Central memory CD4-positive, alpha-beta T cell (primary cell): ENCODE results near the gene ARMH1.
"Not testable (repeated sequence)": the region's sequence is repeated elsewhere in the genome, so short reads cannot be mapped to it uniquely, and the experiment has no call there.

ENCODE experiments used
- DNase-seq: peaks from one replicate; pipeline ENCODE4 v3.0.0; 2022

Gene ARMH1

DNA sequence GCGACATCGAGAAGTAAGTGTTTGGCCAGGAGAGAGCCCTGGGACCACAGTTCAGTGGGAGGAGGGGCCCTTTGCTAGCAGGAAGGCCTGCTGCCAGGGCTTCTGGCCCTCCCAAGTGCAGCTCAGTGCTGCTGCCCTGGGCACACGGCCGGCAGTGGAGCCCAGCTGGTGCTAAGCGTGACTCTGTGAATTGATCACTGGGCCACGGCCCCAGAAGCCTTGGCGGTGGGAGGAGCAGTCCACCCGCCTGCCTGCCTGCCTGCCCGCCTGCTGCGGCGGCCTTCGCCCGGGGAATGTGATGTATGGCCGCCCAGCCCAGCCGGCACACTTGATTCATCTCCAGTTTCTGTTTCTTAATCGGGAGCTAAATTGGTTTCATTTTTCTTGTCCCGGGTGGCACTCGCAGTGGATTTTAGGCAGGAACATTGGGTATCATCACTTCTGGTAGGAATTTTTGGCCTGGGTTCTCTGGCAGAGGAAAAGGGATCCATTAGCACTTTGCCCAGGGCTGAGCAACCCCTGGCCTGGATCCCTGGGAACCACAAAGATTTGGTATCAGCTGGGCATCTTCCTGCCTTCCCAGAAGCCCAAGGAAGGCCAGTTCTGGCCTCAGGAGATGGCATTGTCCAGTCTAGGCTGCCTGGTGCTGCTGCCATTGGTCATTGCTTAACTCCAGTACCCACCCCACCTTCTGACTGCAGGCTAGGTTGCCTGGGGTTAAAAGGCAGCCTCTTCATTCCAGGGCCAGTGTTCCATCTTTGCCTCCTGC is 28.9 kb upstream of the ARMH1 start:
- DNase-seq, result no peak

DNA sequence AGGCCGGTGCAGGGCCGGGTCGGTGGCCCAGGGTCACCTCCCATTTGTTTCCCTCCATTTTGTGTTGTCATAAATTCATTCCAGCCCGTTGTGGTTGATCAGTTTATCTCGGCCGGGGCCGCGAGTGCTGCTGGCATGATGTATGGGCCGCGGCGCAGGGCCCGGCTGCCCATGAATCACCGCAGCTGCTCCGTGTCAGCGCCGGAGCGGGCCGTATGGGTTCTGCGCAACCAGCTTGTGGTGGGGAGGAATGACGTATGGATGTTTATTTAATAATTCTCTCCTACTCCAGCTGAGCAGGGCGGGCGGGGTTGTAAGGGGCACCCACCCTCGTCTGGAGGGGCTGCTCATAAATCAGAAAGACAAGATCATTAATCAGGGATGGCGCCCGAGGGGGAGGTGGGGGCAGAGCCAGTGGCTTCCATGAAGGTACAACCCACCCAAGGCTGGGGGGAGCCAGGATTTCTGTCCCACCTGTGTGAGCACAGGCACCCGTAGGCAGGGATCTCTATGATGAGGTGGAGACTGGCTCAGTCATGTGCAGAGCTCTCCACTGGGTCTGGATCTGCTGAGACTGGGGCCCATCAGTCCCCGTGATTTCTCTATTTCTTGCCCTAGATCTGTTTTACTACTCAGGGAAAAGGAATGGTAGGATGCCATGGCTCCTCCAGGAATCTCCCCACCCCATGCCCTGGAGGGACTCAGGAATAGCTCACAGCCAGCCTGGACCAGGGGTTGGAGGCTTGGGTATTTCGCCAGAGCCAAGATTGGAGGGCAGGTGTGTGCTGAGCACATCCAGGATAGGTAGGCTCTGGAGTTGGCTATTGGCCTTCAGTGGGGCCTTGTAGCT is 28.0 kb upstream of the ARMH1 start:
- no peak for DNase-seq

DNA sequence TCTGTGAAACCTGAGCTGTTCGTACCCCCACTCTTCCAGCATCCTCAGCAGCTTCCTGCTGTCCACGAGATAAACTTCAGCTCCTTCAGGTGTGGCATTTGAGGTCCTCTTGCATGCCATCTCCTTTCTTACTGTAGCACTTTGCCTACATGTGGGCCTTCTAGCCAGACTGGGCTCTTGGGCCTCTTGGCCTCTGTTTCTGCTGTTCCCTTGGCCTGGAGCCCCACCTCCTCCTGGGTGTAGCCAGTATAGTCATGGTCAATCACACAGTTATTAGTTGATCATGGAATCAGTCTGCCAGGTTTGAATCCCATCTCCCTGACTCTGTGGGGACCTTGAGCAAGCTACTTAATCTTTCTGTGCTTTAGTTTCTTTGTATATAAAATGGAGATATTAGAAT is 26.6 kb upstream of the ARMH1 start:
- DNase-seq, result no peak

DNA sequence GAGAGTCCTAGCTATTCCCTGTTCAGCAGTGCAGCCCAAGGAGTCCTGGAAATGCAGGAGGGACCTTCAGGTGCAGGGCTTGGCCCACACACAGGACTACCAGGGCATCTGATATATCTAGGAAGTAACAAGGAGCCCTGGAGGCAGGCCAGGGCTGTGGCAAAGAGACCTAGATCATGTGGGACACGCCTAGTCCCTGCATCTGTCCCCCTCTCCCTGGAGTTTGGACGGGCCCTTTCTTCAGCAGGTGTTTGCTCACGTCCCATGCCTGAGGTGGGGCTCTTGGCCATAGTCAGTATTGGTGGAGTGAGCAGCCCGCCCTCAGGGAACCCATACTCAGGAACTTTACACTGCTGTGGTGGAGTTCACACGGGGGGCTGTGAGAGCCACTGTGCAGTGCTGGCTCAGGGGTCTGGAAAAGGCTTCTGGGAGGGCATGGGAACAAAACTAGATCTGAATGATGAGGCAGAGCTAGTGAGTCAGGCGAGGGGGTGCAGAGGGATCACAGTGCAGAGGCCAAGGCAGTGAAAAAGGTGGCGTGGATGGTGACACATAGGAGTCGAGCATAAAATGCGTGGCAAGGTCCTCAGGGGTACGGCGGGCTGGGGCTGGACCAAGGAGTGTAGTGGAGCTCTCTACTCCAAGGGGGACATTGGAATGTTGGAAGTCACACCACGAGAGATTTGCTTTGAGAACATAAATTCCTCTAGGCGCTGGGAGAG is 25.8 kb upstream of the ARMH1 start:
- DNase-seq, result no peak

DNA sequence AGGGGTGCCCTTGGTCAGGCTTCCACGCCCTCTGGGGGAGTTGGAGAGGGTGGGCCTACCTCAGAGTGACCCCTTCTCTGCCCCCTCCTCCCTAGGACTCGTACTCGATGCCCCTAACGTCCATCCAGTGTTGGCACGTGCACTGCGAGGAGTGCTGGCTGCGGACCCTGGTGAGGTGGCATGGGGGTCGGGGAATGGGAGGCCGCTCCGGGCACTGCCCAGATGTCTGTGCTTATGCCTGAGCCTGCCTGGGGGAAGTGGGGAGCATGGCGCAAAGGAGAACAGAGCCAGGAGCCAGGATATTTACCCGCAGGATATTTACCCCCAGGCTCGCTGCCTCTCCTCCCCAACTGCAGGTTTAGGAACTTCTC is 24.7 kb upstream of the ARMH1 start:
- no peak for DNase-seq

DNA sequence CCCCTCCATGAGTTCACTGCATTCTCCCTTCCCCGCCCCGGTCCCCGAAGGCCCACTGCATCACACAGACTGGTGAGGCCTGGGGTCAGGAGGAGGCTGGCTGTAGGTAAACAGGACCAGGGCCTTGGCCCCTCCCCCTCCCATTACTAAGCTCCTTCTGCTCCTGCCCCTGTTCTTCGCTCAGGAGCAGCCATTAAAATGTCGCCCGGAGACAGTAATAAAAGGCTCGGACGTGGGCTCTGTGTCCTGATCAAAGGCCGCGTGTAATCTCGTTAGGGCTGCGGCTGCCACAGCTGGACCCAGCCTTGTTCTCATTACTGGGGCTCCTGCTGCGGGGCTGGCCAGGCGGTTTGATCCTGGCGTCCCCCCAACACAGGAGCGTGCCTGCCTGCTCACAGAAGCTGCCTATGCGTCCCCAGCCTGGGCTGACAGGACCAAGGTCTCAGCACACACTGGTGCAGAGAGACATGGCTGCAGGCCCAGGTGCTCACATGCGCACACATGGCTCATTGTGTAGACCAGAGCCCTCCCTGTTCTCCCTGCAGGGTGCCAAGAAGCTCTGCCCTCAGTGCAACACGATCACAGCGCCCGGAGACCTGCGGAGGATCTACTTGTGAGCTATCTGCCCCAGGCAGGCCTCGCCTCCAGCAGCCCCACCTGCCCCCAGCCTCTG is 24.2 kb upstream of the ARMH1 start:
- no peak for DNase-seq

DNA sequence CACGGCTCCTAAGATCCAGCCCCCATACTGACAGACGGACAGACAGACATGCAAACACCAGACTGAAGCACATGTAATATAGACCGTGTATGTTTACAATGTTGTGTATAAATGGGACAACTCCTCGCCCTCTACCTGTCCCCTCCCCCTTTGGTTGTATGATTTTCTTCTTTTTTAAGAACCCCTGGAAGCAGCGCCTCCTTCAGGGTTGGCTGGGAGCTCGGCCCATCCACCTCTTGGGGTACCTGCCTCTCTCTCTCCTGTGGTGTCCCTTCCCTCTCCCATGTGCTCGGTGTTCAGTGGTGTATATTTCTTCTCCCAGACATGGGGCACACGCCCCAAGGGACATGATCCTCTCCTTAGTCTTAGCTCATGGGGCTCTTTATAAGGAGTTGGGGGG is 23.4 kb upstream of the ARMH1 start:
- no peak for DNase-seq

DNA sequence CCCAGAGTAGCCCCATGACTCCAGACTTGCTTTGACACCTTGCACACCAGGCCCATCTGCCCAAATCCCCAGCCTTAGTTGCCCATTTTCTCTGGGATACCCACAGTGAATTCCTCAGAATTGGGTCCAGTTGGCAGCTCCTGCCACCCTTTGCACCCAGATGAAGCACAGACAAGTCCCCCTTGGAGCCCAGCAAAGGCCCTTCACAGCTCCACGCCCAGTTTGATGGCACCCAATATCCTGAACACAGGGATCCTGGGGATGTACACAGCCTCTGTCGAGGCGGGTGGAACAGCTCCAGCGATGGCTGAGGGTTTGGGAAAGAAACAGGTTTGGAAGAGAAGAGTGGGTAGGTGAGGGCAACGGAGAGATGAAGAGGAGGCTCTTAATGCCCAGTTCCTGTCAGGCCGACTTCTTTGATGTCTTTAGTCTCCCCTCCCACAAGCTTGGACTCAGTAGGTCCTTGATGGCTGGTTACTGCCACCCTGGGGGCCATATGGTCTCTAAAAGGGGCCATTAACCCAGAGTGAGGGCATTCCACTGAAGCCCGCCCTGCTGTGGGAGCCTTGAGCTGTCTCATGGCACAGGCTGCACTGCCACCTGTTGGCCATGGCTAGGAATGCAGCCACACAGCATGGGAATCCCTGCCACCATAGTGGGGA is 21.9 kb upstream of the ARMH1 start:
- peak; percentile 51 for DNase-seq

DNA sequence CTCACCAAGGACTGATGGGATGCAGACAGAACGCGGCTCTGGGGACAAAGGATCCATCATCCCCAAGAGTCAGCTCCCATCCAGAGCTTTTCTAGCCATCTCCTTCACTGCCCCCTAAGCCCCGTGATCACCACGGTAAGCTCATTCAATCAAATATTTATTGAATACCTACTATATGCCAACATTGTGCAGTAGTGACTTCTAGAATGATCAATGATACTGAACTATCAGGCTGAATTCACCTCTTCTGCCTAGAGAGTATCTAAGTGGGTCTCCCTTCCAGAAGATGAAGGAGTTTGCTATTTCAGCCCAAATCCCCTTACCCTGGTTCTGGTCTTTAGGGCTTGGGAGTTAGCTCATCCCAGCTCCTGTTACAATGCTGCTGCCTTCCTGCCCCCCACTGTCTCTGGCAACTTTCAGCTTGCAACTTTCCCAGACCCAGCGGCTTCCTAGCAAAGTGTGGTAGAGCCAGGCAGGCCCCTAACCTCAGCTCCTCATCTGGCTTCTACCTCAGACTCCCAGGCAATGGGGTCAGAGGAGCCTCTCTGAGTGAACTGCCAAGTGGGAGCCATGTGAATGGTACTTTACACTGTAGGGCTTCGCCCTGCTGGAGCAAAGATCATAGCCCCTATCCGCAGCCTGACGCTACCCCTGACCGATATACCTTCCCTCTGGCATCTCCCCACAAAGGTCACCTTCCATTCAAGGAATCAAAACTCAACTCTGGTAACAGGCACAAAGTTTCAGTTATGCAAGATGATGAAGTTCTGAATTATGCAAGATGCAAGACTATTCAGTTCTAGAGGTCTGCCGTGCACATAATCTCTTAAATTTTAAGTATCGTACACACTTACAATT is 21.2 kb upstream of the ARMH1 start:
- DNase-seq, result no peak

DNA sequence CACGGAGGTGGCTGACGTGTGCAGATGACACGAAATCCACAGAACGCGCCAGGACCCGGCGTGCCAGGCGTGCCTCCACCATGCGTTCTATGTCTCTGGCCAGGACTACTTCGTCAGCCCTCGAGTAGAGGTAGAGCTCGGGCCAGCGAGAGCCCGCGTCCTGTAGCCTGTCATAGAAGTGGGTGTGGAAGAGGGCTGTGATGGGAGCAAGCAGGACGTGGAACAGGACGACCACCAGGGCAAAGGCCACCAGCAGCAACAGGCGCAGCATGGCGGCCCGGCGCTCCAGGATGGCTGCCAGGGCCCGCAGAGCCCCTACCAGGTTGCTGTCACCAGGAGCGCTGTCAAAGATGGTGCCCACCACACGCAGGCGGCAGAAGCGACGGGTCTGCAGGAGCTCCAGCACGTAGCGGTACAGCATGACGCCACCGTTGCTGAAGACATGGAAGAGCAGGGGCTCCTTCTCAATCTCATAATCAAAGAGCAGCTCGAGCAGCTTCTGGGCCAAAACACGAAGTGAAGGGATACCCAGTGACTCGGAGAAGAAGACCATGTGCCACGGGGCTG is 19.8 kb upstream of the ARMH1 start:
- DNase-seq, result no peak

DNA sequence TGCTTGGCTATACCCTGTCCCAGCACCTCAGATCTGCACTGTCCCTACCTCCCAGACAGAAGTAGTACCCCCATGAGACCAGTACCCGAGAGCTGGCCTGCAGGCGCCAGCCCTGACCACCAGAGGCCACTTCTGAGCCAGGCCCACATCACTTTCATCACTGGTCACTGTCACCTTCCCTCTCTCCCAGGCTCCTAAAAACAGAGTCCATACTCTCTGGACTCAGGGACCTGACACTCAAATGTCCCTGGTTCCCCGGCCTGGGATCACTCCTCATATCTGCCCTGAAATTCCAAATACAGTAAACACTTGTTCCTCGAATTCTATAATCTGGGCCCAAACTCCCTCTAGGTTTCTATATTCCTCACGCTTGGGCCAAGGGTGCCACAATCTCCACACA is 18.9 kb upstream of the ARMH1 start:
- DNase-seq, result no peak

DNA sequence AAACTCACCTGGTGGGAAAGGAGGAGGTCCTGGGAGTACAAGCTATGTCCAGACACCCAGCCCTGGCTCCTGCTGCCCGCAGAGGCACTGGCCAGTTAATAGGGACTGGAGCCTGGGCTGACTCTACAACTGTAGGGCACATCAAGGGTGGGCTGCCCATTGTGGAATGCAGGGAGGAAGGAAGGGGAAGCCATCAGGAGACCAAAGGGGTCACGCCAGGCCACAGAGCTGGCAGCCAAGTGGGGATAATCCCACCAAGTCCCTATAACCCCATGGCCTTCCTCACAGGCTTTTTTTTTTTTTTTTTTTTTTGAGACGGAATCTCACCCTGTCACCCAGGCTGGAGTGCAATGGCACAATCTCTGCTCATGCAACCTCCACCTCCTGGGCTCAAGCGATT is 14.9 kb upstream of the ARMH1 start:
- DNase-seq, result no peak

DNA sequence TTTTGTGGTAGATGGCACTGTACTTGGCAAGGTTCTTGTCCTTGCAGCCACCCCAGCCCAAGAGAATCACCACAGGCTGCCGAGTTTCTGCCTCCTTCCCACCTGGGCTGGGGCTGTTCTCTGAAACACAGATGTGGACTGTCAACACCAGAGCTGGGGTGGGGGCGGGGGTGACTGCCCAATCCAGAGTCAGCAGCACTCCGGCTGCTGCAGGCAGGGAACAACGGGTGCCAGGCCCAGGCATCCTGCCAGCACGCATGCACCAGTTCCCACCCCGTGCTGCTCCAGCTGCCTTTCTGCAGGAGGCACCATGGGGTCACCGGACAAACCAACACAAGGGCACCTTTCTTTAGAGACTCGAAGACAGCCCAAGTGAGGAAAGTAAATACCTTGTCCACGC is 14.3 kb upstream of the ARMH1 start:
- DNase-seq, result no peak

DNA sequence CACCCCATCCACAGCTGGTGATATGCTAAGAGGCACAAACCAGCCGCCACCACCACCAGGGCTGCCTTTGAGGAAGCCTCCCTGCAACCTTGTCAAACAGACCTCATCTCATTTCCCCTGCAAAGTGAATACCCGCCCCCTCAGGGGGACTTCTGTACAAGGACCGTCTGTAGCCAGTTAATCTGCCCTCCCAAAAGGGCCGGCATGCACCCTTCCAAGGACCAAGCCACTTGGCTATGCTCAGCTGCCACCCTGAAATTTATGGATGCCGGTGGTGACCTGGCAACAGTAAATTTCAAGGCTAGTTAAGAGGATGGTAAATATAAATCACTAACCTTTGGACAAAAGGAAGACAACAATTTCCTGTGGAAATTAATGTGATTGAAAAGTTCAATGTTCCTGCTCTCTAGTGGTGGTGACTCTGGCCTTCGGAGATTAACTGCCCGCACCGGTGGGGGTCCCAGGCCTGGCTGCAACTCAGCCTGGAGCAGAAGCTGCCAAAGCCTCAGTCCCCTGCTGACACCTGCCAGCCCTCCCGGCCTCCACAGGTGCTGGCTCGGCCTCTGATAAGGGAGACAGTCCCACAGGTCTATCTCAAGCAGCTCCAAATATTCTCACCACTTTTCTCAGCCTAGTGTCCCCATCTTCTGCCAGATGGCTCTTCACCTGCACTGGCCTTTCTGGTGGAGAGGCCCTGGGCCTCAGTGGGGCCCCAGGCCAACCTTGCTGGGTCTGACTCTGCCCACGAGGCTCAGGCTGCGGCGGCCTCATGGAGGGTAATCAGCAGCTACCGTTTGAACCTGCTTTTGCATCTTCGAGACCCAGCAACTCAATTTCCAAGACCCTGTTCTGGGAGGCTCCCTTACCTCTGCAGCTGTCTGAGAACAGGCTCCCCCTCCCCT is 12.5 kb upstream of the ARMH1 start:
- no peak for DNase-seq

DNA sequence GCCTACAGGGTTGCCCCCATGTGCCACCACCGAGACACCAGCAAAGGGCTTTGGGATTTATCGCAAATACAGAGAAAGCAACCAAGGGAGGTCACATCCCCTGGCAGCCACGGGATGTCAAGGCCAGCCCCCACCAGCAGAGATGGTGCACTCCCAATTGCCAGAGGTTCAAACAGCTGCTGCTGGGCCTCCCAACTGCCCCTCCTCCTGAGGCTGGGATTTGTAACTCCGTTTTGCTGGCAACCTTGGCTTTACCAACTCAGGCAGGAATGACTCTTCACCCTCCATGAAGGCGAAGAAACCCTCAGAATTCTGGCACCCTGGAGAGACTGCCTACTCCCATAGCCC is 11.9 kb upstream of the ARMH1 start:
- DNase-seq, result no peak

DNA sequence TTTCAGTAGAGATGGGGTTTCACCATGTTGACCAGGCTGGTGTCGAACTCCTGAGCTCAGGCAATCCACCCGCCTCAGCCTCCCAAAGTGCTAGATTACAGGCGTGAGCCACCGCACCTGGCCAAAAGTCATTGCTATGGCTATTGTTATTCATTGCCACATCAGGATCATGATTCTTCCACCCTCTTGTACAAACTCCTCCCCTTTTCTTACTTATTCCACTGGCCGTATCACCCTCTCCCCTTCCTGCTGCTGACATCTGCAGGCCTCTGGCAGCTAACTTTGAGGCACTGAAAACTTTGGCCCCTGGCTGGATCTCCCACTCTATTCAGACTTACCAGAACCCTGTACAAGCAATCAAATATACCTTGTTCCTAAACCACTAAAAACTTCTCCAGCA is 11.1 kb upstream of the ARMH1 start:
- DNase-seq, result no peak

DNA sequence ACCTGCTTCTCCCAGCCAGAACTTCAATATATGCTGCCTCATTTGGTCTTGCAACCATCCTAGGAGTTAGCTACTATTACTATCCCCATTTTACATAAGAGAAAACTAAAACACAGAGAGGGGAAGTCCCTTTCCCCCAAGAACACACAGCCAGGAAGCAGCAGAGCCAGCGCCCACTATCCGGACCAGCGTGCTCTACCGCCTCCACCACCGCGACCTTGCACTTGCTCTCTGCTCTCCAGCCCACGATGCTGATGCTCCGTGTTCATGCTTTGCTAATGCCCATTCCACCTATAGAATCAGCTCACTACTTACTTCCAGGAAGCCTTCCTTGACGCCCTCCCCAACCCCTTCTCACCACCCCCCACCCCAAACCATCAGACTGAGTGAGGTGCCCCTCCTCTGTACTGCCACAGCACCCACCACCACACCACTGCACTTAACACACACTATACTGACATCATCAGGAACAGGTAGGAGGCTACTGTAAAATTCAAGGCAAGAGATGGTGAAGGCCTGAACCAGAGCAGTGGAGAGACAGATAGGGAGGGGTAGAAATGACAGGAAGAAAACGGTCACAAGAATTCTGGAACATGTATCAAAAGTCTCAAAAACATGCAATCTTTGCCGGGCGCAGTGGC is 9.7 kb upstream of the ARMH1 start:
- DNase-seq, result no peak

DNA sequence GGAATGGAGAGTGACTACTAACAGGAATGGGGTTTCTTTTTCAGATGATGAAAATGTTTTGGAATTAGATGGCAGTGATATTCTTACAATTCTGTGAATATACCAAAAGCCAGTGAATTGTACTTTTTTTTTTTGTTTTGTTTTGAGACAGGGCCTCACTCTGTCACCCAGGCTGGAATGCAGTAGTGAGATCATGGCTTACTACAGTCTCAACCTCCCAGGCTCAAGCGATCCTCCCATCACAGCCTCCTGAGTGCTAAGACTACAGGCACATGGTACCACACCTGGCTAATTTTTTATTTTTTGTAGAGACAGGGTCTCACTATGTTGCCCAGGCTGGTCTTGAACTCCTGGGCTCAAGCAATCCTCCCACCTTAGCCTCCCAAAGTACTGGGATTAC is 7.8 kb upstream of the ARMH1 start:
- not testable (repeated sequence) for DNase-seq

DNA sequence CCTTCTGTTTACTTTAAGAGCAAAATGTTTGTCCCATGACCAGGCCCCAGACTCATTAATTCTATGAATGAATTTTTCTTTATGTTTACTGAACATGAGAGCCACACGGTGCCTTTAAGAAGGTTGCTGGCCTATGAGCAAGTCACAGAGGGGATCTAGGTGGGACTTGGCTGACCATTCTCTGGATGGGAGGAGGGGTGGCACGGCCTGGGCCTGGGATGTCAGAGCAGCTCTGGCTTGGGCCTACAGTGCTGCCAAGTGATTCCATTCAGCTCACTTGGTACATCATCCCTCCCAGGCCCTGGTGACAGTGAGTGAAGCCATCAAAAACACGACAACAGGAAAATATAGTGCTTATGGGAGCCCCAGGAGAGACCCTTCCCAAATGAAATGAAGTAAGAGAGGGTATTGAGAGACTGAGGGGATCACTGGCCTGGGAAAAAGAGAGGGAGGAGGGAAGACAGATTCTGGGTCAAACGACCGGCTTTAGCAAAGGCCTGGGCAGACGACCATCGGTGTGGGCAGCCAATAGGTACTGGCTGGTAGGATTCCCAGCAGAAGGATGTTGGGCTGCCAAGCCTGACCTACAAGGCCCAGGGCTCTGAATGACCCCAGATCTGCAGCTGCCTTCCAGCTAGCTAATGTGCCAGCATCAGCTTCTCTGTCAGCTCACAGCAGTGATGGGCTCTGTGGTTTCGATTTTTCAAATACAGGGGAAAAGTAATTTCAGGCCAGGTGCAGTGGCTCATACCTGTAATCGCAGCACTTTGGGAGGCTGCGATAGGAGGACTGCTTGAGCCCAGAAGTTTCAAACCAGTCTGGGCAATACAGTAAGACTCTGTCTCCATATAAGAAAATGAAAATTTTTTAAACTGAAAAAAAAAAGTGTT is 3.5 kb upstream of the ARMH1 start:
- no peak for DNase-seq
